Measurements from ENCODE around the gene MAPKBP1.

The MAPKBP1 gene

GRCh38 chr15:41855261-41855961, 81.1 kb downstream of the MAPKBP1 start:
- no peak for DNase-seq (ENCODE audit: insufficient read length, low spot score)
- no peak for TF ChIP-seq CTCF (IDR thresholded peaks at IDR 0.05; ENCODE audit: insufficient read depth, missing control alignments)
- no peak for FAIRE-seq

- FAIRE-seq, result no peak
- no peak for TF ChIP-seq CTCF (IDR thresholded peaks at IDR 0.05; ENCODE audit: insufficient read depth, missing control alignments)
- DNase-seq (ENCODE audit: insufficient read length, low spot score), result no peak
Measured at GRCh38 chr15:41856262-41856661, 82.0 kb downstream of the MAPKBP1 start.

GRCh38 chr15:41856716-41857115, 82.4 kb downstream of the MAPKBP1 start:
- TF ChIP-seq CTCF (IDR thresholded peaks at IDR 0.05; ENCODE audit: insufficient read depth, missing control alignments), result no peak
- FAIRE-seq, result no peak
- no peak for DNase-seq (ENCODE audit: insufficient read length, low spot score)

GRCh38 chr15:41857316-41857715, 83.0 kb downstream of the MAPKBP1 start:
- FAIRE-seq (no peak), DNase-seq (ENCODE audit: insufficient read length, low spot score) (no peak)
- TF ChIP-seq CTCF (IDR thresholded peaks at IDR 0.05; ENCODE audit: insufficient read depth, missing control alignments), result no peak

GRCh38 chr15:41858756-41859155, 84.5 kb downstream of the MAPKBP1 start:
- TF ChIP-seq CTCF (IDR thresholded peaks at IDR 0.05; ENCODE audit: insufficient read depth, missing control alignments), result no peak
- no peak for DNase-seq (ENCODE audit: insufficient read length, low spot score)
- no peak for FAIRE-seq

- FAIRE-seq (no peak), DNase-seq (ENCODE audit: insufficient read length, low spot score) (no peak)
- TF ChIP-seq CTCF (IDR thresholded peaks at IDR 0.05; ENCODE audit: insufficient read depth, missing control alignments), result no peak
Measured at GRCh38 chr15:41860049-41860828, 86.0 kb downstream of the MAPKBP1 start.

All from D721Med (cell line).